Measurements from ENCODE around the gene NRAP.

Gene NRAP

GRCh38 chr10:113609704-113610108 is 54.1 kb downstream of the NRAP start:
- DNase-seq (ENCODE audit: low read depth): no peak

- no peak for DNase-seq (ENCODE audit: low read depth)
These were observed 58.4 kb downstream of the NRAP start for GRCh38 chr10:113605268-113605978.

GRCh38 chr10:113604572-113604971 is 59.3 kb downstream of the NRAP start:
- DNase-seq (ENCODE audit: low read depth): no peak

- DNase-seq (ENCODE audit: low read depth): no peak
These were observed 60.6 kb downstream of the NRAP start for GRCh38 chr10:113603057-113603777.

- DNase-seq (ENCODE audit: low read depth): no peak
These were observed 63.3 kb downstream of the NRAP start for GRCh38 chr10:113600569-113600968.

- DNase-seq (ENCODE audit: low read depth): no peak
These were observed 69.2 kb downstream of the NRAP start for GRCh38 chr10:113594652-113595051.

- DNase-seq (ENCODE audit: low read depth): no peak
These were observed 71.5 kb downstream of the NRAP start for GRCh38 chr10:113592380-113592779.

GRCh38 chr10:113590581-113590980 is 73.3 kb downstream of the NRAP start:
- no peak for DNase-seq (ENCODE audit: low read depth)

- DNase-seq (ENCODE audit: low read depth): no peak
These were observed 74.6 kb downstream of the NRAP start for GRCh38 chr10:113589201-113589770.

- DNase-seq (ENCODE audit: low read depth): no peak
These were observed 77.9 kb downstream of the NRAP start for GRCh38 chr10:113585949-113586348.

- DNase-seq (ENCODE audit: low read depth): no peak
These were observed 80.3 kb downstream of the NRAP start for GRCh38 chr10:113583571-113583970.

- no peak for DNase-seq (ENCODE audit: low read depth)
These were observed 82.7 kb downstream of the NRAP start for GRCh38 chr10:113581092-113581491.

GRCh38 chr10:113578773-113579172 is 85.1 kb downstream of the NRAP start:
- no peak for DNase-seq (ENCODE audit: low read depth)

- DNase-seq (ENCODE audit: low read depth): no peak
These were observed 87.0 kb downstream of the NRAP start for GRCh38 chr10:113576852-113577251.

- no peak for DNase-seq (ENCODE audit: low read depth)
These were observed 90.5 kb downstream of the NRAP start for GRCh38 chr10:113573368-113573767.

GRCh38 chr10:113572520-113573290 is 91.1 kb downstream of the NRAP start:
- DNase-seq (ENCODE audit: low read depth): no peak

- DNase-seq (ENCODE audit: low read depth): no peak
These were observed 94.3 kb downstream of the NRAP start for GRCh38 chr10:113569576-113569975.

GRCh38 chr10:113566888-113567287 is 97.0 kb downstream of the NRAP start:
- no peak for DNase-seq (ENCODE audit: low read depth)

- no peak for DNase-seq (ENCODE audit: low read depth)
These were observed 98.5 kb downstream of the NRAP start for GRCh38 chr10:113565364-113565763.

GRCh38 chr10:113563306-113564088 is 100.3 kb downstream of the NRAP start:
- DNase-seq (ENCODE audit: low read depth): peak; percentile 46

GRCh38 chr10:113562704-113563103 is 101.1 kb downstream of the NRAP start:
- no peak for DNase-seq (ENCODE audit: low read depth)

GRCh38 chr10:113562069-113562468 is 101.8 kb downstream of the NRAP start:
- no peak for DNase-seq (ENCODE audit: low read depth)
